Measurements from ENCODE around the gene PPP4R3B. TPM values are rescaled to one million over a fixed set of nuclear protein-coding genes. Genes with fewer than 3 reads are reported as not detected.

The PPP4R3B gene
- total and polyA plus RNA-seq, 4 donors: 17.4 to 57.7 (median 30.9) TPM

DNA sequence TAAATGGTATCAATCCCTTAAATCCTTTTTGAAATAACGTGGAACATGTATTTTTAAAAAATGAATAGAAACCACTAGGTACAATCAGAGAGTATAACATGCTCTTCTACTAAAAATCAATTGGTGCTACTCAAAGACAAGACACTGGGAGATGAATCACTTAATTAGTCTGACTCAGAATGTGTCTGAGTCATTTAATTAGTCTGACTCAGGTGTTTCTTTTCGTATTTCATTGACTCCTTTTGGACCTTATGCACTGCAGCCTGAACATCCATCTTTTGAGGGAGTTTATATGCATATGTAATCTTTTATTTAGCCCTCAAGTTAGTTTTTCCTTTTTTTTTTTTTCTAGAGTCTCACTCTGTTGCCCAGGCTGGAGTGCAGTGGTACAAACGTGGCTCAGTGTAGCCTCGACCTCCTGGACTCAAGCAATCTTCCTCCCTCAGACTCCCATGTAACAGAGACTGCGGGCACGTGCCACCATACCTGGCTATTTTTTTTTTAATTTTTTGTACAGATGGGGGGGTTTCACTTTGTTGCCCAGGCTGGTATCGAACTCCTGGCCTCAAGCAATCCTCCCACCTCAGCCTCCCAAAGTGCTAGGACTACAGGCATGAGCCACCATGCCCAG lies 26.5 kb downstream of the PPP4R3B start:
- H3K4me1 ChIP-seq (ENCODE audit: control insufficient read depth in 4 of 4, insufficient read depth in 4 of 4, low read length in 3 of 4): peaks cover 0 to 2% (median 0%) of the 10 kb centered on the region in 4 donors

More for the DNA sequence above, 26.5 kb downstream of the PPP4R3B start:
- Histone ChIP-seq H3K9ac (ENCODE audit: low read depth in 1 of 2, low read length in 2 of 2) (no peak overlapping the region), H3K4me3 (ENCODE audit: low read depth in 1 of 3, low read length in 3 of 3) (no peak overlapping the region), H3K27ac (ENCODE audit: low read depth in 1 of 2, low read length in 2 of 2) (no peak overlapping the region), H3K27me3 (ENCODE audit: control insufficient read depth in 4 of 4, insufficient read depth in 4 of 4, low read length in 3 of 4) (no peaks in the 10 kb centered on the region), H3K9me3 (ENCODE audit: control insufficient read depth in 4 of 4, low read length in 3 of 4) (no peaks in the 10 kb centered on the region), H3K36me3 (ENCODE audit: control insufficient read depth in 4 of 4, insufficient read depth in 3 of 4, low read depth in 1 of 4, low read length in 3 of 4) (peaks cover 2 to 18% (median 10%) of the 10 kb centered on the region in 4 donors)
- DNase-seq (ENCODE audit: low spot score): no peak
- 92% methylated on average over 7 of the region's 7 CpGs for WGBS
- no peak for TF ChIP-seq FOXA2 (IDR thresholded peaks at IDR 0.05)
- TF ChIP-seq, protein P1, sequence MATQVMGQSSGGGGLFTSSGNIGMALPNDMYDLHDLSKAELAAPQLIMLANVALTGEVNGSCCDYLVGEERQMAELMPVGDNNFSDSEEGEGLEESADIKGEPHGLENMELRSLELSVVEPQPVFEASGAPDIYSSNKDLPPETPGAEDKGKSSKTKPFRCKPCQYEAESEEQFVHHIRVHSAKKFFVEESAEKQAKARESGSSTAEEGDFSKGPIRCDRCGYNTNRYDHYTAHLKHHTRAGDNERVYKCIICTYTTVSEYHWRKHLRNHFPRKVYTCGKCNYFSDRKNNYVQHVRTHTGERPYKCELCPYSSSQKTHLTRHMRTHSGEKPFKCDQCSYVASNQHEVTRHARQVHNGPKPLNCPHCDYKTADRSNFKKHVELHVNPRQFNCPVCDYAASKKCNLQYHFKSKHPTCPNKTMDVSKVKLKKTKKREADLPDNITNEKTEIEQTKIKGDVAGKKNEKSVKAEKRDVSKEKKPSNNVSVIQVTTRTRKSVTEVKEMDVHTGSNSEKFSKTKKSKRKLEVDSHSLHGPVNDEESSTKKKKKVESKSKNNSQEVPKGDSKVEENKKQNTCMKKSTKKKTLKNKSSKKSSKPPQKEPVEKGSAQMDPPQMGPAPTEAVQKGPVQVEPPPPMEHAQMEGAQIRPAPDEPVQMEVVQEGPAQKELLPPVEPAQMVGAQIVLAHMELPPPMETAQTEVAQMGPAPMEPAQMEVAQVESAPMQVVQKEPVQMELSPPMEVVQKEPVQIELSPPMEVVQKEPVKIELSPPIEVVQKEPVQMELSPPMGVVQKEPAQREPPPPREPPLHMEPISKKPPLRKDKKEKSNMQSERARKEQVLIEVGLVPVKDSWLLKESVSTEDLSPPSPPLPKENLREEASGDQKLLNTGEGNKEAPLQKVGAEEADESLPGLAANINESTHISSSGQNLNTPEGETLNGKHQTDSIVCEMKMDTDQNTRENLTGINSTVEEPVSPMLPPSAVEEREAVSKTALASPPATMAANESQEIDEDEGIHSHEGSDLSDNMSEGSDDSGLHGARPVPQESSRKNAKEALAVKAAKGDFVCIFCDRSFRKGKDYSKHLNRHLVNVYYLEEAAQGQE (IDR thresholded peaks at IDR 0.05): no peak
- TF ChIP-seq RXRA (IDR thresholded peaks at IDR 0.05): no peak
- no peak for TF ChIP-seq HNF4G (IDR thresholded peaks at IDR 0.05)
- no peak for TF ChIP-seq YY1 (IDR thresholded peaks at IDR 0.05)
- TF ChIP-seq, protein P2, sequence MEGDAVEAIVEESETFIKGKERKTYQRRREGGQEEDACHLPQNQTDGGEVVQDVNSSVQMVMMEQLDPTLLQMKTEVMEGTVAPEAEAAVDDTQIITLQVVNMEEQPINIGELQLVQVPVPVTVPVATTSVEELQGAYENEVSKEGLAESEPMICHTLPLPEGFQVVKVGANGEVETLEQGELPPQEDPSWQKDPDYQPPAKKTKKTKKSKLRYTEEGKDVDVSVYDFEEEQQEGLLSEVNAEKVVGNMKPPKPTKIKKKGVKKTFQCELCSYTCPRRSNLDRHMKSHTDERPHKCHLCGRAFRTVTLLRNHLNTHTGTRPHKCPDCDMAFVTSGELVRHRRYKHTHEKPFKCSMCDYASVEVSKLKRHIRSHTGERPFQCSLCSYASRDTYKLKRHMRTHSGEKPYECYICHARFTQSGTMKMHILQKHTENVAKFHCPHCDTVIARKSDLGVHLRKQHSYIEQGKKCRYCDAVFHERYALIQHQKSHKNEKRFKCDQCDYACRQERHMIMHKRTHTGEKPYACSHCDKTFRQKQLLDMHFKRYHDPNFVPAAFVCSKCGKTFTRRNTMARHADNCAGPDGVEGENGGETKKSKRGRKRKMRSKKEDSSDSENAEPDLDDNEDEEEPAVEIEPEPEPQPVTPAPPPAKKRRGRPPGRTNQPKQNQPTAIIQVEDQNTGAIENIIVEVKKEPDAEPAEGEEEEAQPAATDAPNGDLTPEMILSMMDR (IDR thresholded peaks at IDR 0.05; ENCODE audit: low read depth, low read length, missing input control): no peak
- TF ChIP-seq, protein P3, sequence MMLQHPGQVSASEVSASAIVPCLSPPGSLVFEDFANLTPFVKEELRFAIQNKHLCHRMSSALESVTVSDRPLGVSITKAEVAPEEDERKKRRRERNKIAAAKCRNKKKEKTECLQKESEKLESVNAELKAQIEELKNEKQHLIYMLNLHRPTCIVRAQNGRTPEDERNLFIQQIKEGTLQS (IDR thresholded peaks at IDR 0.05): no peak
- no peak for TF ChIP-seq JUND (IDR thresholded peaks at IDR 0.05)
- TF ChIP-seq, protein P4, sequence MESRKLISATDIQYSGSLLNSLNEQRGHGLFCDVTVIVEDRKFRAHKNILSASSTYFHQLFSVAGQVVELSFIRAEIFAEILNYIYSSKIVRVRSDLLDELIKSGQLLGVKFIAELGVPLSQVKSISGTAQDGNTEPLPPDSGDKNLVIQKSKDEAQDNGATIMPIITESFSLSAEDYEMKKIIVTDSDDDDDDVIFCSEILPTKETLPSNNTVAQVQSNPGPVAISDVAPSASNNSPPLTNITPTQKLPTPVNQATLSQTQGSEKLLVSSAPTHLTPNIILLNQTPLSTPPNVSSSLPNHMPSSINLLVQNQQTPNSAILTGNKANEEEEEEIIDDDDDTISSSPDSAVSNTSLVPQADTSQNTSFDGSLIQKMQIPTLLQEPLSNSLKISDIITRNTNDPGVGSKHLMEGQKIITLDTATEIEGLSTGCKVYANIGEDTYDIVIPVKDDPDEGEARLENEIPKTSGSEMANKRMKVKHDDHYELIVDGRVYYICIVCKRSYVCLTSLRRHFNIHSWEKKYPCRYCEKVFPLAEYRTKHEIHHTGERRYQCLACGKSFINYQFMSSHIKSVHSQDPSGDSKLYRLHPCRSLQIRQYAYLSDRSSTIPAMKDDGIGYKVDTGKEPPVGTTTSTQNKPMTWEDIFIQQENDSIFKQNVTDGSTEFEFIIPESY (IDR thresholded peaks at IDR 0.05): no peak
- no peak for TF ChIP-seq TAF1 (conservative IDR thresholded peaks at IDR 0.05)
- TF ChIP-seq EGR1 (IDR thresholded peaks at IDR 0.05; ENCODE audit: low read depth in 2 of 2): no peak
- TF ChIP-seq NR2F2 (IDR thresholded peaks at IDR 0.05): no peak
- no peak for TF ChIP-seq HNF4A (conservative IDR thresholded peaks at IDR 0.05)
- no peak for TF ChIP-seq RAD21 (IDR thresholded peaks at IDR 0.05)
- TF ChIP-seq, protein P5, sequence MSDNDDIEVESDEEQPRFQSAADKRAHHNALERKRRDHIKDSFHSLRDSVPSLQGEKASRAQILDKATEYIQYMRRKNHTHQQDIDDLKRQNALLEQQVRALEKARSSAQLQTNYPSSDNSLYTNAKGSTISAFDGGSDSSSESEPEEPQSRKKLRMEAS (IDR thresholded peaks at IDR 0.05): no peak
- no peak for TF ChIP-seq GABPA (IDR thresholded peaks at IDR 0.05 in 1 of 2, conservative IDR thresholded peaks at IDR 0.05 in 1 of 2)
- no peak for TF ChIP-seq FOXA1 (IDR thresholded peaks at IDR 0.05)
- TF ChIP-seq SP1 (IDR thresholded peaks at IDR 0.05): no peak
